Heart right ventricle (tissue), 16 donors: ENCODE data around the gene NHERF1. TPM values are rescaled to one million over a fixed set of nuclear protein-coding genes. Genes with fewer than 3 reads are reported as not detected.

Experiments used
- ATAC-seq, 8 donors: fragments of 200-7000 bp; cut with Tn5 transposase; one replicate each; pipeline ENCODE4 v1.9.1; 2020; ENCODE audit warnings: mild to moderate bottlenecking in 8 of 8, moderate library complexity in 8 of 8, moderate number of reproducible peaks in 1 of 8
- DNase-seq, 2 donors: peaks; one replicate each; pipeline ENCODE4 v3.0.0-alpha.2; 2020
- H3K27ac ChIP-seq, 10 donors: fragments of 200-600 bp; sonication (generic) in 2 of 10; one replicate each; pipeline versions ENCODE4 v1.5.0 to v1.8.0; 2020 to 2022; ENCODE audit warnings: mild to moderate bottlenecking in 3 of 10
- H3K27me3 ChIP-seq, 7 donors: fragments of 200-600 bp; one replicate each; pipeline ENCODE4 v1.8.0; 2021 to 2022; ENCODE audit warnings: mild to moderate bottlenecking in 2 of 7
- H3K36me3 ChIP-seq, 9 donors: fragments of 200-600 bp; sonication (generic) in 1 of 9; one replicate each; pipeline versions ENCODE4 v1.5.0 to v1.8.0; 2020 to 2022; ENCODE audit warnings: mild to moderate bottlenecking in 2 of 9
- H3K4me1 ChIP-seq, 9 donors: fragments of 200-600 bp; sonication (generic) in 1 of 9; one replicate each; pipeline versions ENCODE4 v1.5.0 to v1.8.0; 2020 to 2022; ENCODE audit warnings: mild to moderate bottlenecking in 4 of 9
- H3K4me3 ChIP-seq, 10 donors: fragments of 200-600 bp; sonication (generic) in 2 of 10; one replicate each; pipeline versions ENCODE4 v1.5.0 to v1.8.0; 2020 to 2022; ENCODE audit warnings: mild to moderate bottlenecking in 7 of 10, moderate library complexity in 2 of 10
- H3K9me3 ChIP-seq, 11 donors: fragments of 200-600 bp in 10 of 11; sonication (generic) in 2 of 11; one replicate each; pipeline versions ENCODE4 v1.5.0 to v1.8.0; 2013 to 2022; ENCODE audit warnings: mild to moderate bottlenecking in 2 of 11, control low read depth in 1 of 11, moderate library complexity in 1 of 11
- whole genome bisulfite sequencing, 2 donors: extraction: QIAGEN DNeasy Blood & Tissue Kit; methylation state at CpG; one replicate each; pipeline ENCODE4 v1.1.7; 2013; ENCODE audit warnings: inconsistent platforms in 1 of 2; 5-methylcytosine and 5-hydroxymethylcytosine counted together
- intact Hi-C, 10 donors: fragments of 100-400 bp; cut with DNase I; formaldehyde crosslinking; loops; one replicate each; pipeline versions ENCODE4 v1.11.1 to v1.14.2; 2022
- polyA plus RNA-seq, 2 donors: library from polyadenylated mRNA; stranded (reverse); fragments of 200-250 nt; gene quantifications; one replicate each; pipeline ENCODE4 v1.2.3, GENCODE V29; 2013
- total RNA-seq, 10 donors: library from RNA; stranded (reverse); fragmentation: NEBNext Ultra II Directional in 3 of 10; extraction: Animal tissue kit (Norgen Biotek cat#: 25700) in 3 of 10; gene quantifications; one replicate each; pipeline versions ENCODE4 v1.2.1 to v1.2.4, GENCODE V29; 2021 to 2023
- TF ChIP-seq, protein P1 (sequence below), 9 donors: fragments of 200-600 bp; sonication (generic) in 2 of 9; IDR thresholded peaks; one replicate each; pipeline versions ENCODE4 v1.5.0 to v1.8.0; 2021 to 2022; ENCODE audit warnings: antibody characterized with exemption in 9 of 9, mild to moderate bottlenecking in 5 of 9, moderate library complexity in 1 of 9
- donor health status: Arrhythmogenic right ventricular cardiomyopathy.
- donor health status: ischemic (EF 13 %, LVEDD 7.1; RV severe dilation, severe dysfunction).
- donor health status: healthy with polysubstance abuse.
- donor health status: DM: no; HTN: yes; CAD: no.
- donor health status: DM: no; HTN: no; CAD: no.
- donor health status: ischemic (EF 25% LVEDD 6.9; RV normal size, moderate dysfunction).
- donor health status: ischemic (EF 25% LVEDD 5.7; RV mildly dilated, moderate dysfunction).
- donor health status: healthy.
- donor health status: DM: yes; HTN: yes; CAD: no.
- donor health status: Ischemic cardiomyopathy.
- donor health status: ischemic (EF 35%, LVEDD 5.7; RV mildly dilated, moderate dysfunction).
- donor health status: nonischemic (EF 11% LVEDD 7.7; RV severe dilation, severe dysfunction).
- donor health status: DM: yes; HTN: yes; CAD: no.
- donor health status: PGD.
- donor health status: ischemic (EF 29% LVEDD 5.4; RV normal size, mild dysfunction).
- donor health status: nonischemic (EF 23%, LVEDD 6.1; RV moderate dilation, normal function).

Gene NHERF1
- total and polyA plus RNA-seq, 12 donors: 6.7 to 33.4 (median 12.7) TPM

- Histone ChIP-seq H3K4me3 (no peak overlapping the region), H3K36me3 (no peaks in the 10 kb centered on the region), H3K27me3 (peaks cover 0 to 32% (median 14%) of the 10 kb centered on the region in 7 donors), H3K27ac (no peak overlapping the region), H3K9me3 (no peaks in the 10 kb centered on the region), H3K4me1 (peaks cover 0 to 22% (median 2%) of the 10 kb centered on the region in 9 donors)
- DNase-seq (no peak), ATAC-seq (no peak)
- intact Hi-C loops: loop anchor here in 2 of 10 donors (10.0 kb wide), 2 partner anchors 76 to 166 kb away; partner anchors contain the start of gene CD300H (in 1 of the 2)
- TF ChIP-seq, protein P1, sequence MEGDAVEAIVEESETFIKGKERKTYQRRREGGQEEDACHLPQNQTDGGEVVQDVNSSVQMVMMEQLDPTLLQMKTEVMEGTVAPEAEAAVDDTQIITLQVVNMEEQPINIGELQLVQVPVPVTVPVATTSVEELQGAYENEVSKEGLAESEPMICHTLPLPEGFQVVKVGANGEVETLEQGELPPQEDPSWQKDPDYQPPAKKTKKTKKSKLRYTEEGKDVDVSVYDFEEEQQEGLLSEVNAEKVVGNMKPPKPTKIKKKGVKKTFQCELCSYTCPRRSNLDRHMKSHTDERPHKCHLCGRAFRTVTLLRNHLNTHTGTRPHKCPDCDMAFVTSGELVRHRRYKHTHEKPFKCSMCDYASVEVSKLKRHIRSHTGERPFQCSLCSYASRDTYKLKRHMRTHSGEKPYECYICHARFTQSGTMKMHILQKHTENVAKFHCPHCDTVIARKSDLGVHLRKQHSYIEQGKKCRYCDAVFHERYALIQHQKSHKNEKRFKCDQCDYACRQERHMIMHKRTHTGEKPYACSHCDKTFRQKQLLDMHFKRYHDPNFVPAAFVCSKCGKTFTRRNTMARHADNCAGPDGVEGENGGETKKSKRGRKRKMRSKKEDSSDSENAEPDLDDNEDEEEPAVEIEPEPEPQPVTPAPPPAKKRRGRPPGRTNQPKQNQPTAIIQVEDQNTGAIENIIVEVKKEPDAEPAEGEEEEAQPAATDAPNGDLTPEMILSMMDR (IDR thresholded peaks at IDR 0.05): no peak
- 65 to 74% methylated on average over 4 of the region's 4 CpGs for WGBS, 2 donors
Observed at GRCh38 chr17:74731347-74731605, 17.2 kb upstream of the NHERF1 start.

- Histone ChIP-seq H3K27ac (no peak overlapping the region), H3K4me3 (no peak overlapping the region), H3K27me3 (peaks cover 0 to 41% (median 24%) of the 10 kb centered on the region in 7 donors), H3K4me1 (peaks cover 0 to 32% (median 12%) of the 10 kb centered on the region in 9 donors), H3K9me3 (no peaks in the 10 kb centered on the region), H3K36me3 (no peaks in the 10 kb centered on the region)
- WGBS, 2 donors: 74 to 80% methylated on average over 12 of the region's 12 CpGs
- TF ChIP-seq, protein P1 (IDR thresholded peaks at IDR 0.05): no peak
- DNase-seq (no peak), ATAC-seq (no peak)
- intact Hi-C loops: loop anchor here in 2 of 10 donors (10.0 kb wide), 2 partner anchors 77 to 167 kb away; partner anchors contain the start of gene CD300H (in 1 of the 2)
Observed at GRCh38 chr17:74732042-74732867, 16.2 kb upstream of the NHERF1 start.

GRCh38 chr17:74733365-74734122 is 14.9 kb upstream of the NHERF1 start:
- DNase-seq (no peak), ATAC-seq (no peak)
- Histone ChIP-seq H3K4me1 (peaks cover 7 to 44% (median 22%) of the 10 kb centered on the region in 9 donors), H3K4me3 (no peak overlapping the region), H3K27ac (no peak overlapping the region), H3K9me3 (no peaks in the 10 kb centered on the region), H3K36me3 (no peaks in the 10 kb centered on the region), H3K27me3 (peaks cover 0 to 54% (median 37%) of the 10 kb centered on the region in 7 donors)
- TF ChIP-seq, protein P1 (IDR thresholded peaks at IDR 0.05): no peak
- intact Hi-C loops: loop anchor here in 2 of 10 donors (10.0 kb wide), 2 partner anchors 79 to 169 kb away; partner anchors contain the start of gene CD300H (in 1 of the 2)
- 63 to 64% methylated on average over 9 of the region's 9 CpGs for WGBS, 2 donors

- WGBS, 2 donors: 94% methylated on average over 3 of the region's 3 CpGs
- no peaks in the 10 kb centered on the region for H3K9me3 ChIP-seq
- H3K27me3 ChIP-seq: peaks cover 0 to 61% (median 44%) of the 10 kb centered on the region in 7 donors
Observed at GRCh38 chr17:74734256-74734655, 14.2 kb upstream of the NHERF1 start.

More at GRCh38 chr17:74734256-74734655, 14.2 kb upstream of the NHERF1 start:
- no peaks in the 10 kb centered on the region for H3K36me3 ChIP-seq
- DNase-seq (no peak), ATAC-seq (no peak)
- no peak overlapping the region for H3K4me3 ChIP-seq
- intact Hi-C loops: loop anchor here in 2 of 10 donors (10.0 kb wide), 2 partner anchors 79 to 169 kb away; partner anchors contain the start of gene CD300H (in 1 of the 2)
- TF ChIP-seq, protein P1 (IDR thresholded peaks at IDR 0.05): no peak
- peaks cover 7 to 52% (median 22%) of the 10 kb centered on the region in 9 donors for H3K4me1 ChIP-seq
- no peak overlapping the region for H3K27ac ChIP-seq
